Lung (tissue), 12 donors: Measurements from ENCODE around the gene ADAT1. TPM values are rescaled to one million over a fixed set of nuclear protein-coding genes. Genes with fewer than 3 reads are reported as not detected.

Source experiments
- ATAC-seq: fragments of 200-7000 bp; cut with Tn5 transposase; one replicate; pipeline ENCODE4 v1.9.1; 2020; ENCODE audit warnings: moderate number of reproducible peaks; ENCODE audit not compliant: insufficient read depth, low FRiP score
- DNase-seq, 3 donors: peaks; one replicate each; pipeline ENCODE4 v3.0.0-alpha.2; 2013 to 2017
- H3K27ac ChIP-seq, 2 donors: one replicate each; pipeline ENCODE4 v1.5.1; 2013; ENCODE audit warnings: mild to moderate bottlenecking in 2 of 2, moderate library complexity in 2 of 2, control low read depth in 1 of 2, inconsistent platforms in 1 of 2, low read depth in 1 of 2, low read length in 1 of 2
- H3K27me3 ChIP-seq, 3 donors: one replicate each; pipeline ENCODE4 v1.5.1; 2013; ENCODE audit warnings: low read length in 2 of 3; ENCODE audit not compliant: control insufficient read depth in 3 of 3, insufficient read depth in 3 of 3
- H3K36me3 ChIP-seq, 4 donors: one replicate each; pipeline ENCODE4 v1.5.1; 2013; ENCODE audit warnings: low read length in 4 of 4, mild to moderate bottlenecking in 1 of 4, moderate library complexity in 1 of 4; ENCODE audit not compliant: control insufficient read depth in 4 of 4, insufficient read depth in 4 of 4
- H3K4me1 ChIP-seq, 5 donors: one replicate each; pipeline ENCODE4 v1.5.1; 2013; ENCODE audit warnings: low read length in 5 of 5, mild to moderate bottlenecking in 2 of 5, moderate library complexity in 1 of 5; ENCODE audit not compliant: control insufficient read depth in 5 of 5, insufficient read depth in 5 of 5
- H3K4me3 ChIP-seq: one replicate; pipeline ENCODE4 v1.5.1; 2013; ENCODE audit warnings: mild to moderate bottlenecking, control low read depth, moderate library complexity
- H3K9ac ChIP-seq, 2 donors: one replicate each; pipeline ENCODE4 v1.5.1; 2013; ENCODE audit warnings: low read length in 2 of 2, control low read depth in 1 of 2; ENCODE audit not compliant: insufficient read depth in 1 of 2
- H3K9me3 ChIP-seq, 4 donors: one replicate each; pipeline ENCODE4 v1.5.1; 2013; ENCODE audit warnings: low read length in 3 of 4, mild to moderate bottlenecking in 1 of 4, moderate library complexity in 1 of 4; ENCODE audit not compliant: control insufficient read depth in 4 of 4, insufficient read depth in 3 of 4
- CTCF ChIP-seq: IDR thresholded peaks from 2 replicates; pipeline ENCODE4 v1.5.1; 2012; ENCODE audit warnings: mild to moderate bottlenecking; ENCODE audit errors: control extremely low read depth, extremely low read depth
- WGBS, 2 donors: extraction: QIAGEN DNeasy Blood & Tissue Kit; methylation state at CpG; one replicate each; pipeline ENCODE4 v1.1.7; 2013; 5-methylcytosine and 5-hydroxymethylcytosine counted together
- polyA plus RNA-seq, 2 donors: library from polyadenylated mRNA; stranded (reverse); fragments of 200-250 nt; gene quantifications; one replicate each; pipeline ENCODE4 v1.2.1, GENCODE V29; 2013
- total RNA-seq, 2 donors: library from RNA; depleted of rRNA in 1 of 2; stranded (reverse); fragments of >200 nt in 1 of 2; gene quantifications; one replicate each; pipeline ENCODE4 v1.2.1, GENCODE V29; 2014 to 2021
- donor health status: control.
- donor health status: control.
- donor health status: Bipolar disorder and iron deficiency.
- donor health status: healthy.
- donor health status: DM: yes; HTN: yes; CAD: no.

The ADAT1 gene
- total and polyA plus RNA-seq, 4 donors = 14.2 to 52.6 (median 39.3) TPM

- H3K27me3 ChIP-seq = peaks cover 0 to 8% (median 0%) of the 10 kb centered on the region in 3 donors
- no peak overlapping the region for H3K27ac ChIP-seq
- no peak overlapping the region for H3K9ac ChIP-seq
- no peaks in the 10 kb centered on the region for H3K36me3 ChIP-seq
- H3K4me1 ChIP-seq = peaks cover 0 to 9% (median 0%) of the 10 kb centered on the region in 5 donors
- WGBS, 2 donors = 71 to 81% methylated on average over 10 of the region's 10 CpGs
- no peaks in the 10 kb centered on the region for H3K9me3 ChIP-seq
- ATAC-seq (no peak), DNase-seq (peak in 1 of 3 donors; percentile 26)
- no peak overlapping the region for H3K4me3 ChIP-seq
- TF ChIP-seq CTCF = no peak
Measured at GRCh38 chr16:75559564-75560372, 63.3 kb downstream of the ADAT1 start.

GRCh38 chr16:75558846-75559401 lies 64.2 kb downstream of the ADAT1 start:
- no peak for ATAC-seq
- TF ChIP-seq CTCF = no peak
- Histone ChIP-seq H3K4me3 (no peak overlapping the region), H3K27ac (no peak overlapping the region), H3K9ac (no peak overlapping the region), H3K36me3 (no peaks in the 10 kb centered on the region), H3K4me1 (peaks cover 0 to 12% (median 0%) of the 10 kb centered on the region in 5 donors), H3K9me3 (no peaks in the 10 kb centered on the region), H3K27me3 (peaks cover 0 to 5% (median 0%) of the 10 kb centered on the region in 3 donors)
- WGBS, 2 donors = 65 to 78% methylated on average over 2 of the region's 2 CpGs
- DNase-seq = peak; percentile 37 to 63 (median 47)

GRCh38 chr16:75556431-75556950 lies 66.6 kb downstream of the ADAT1 start:
- WGBS, 2 donors = 49 to 52% methylated on average over 16 of the region's 16 CpGs
- no peak overlapping the region for H3K4me3 ChIP-seq
- H3K9me3 ChIP-seq = no peaks in the 10 kb centered on the region
- no peaks in the 10 kb centered on the region for H3K36me3 ChIP-seq
- TF ChIP-seq CTCF = no peak
- H3K9ac ChIP-seq = peak overlapping the region; percentile 23 to 76
- peaks cover 0 to 12% (median 0%) of the 10 kb centered on the region in 5 donors for H3K4me1 ChIP-seq
- DNase-seq (no peak), ATAC-seq (no peak)
- peaks cover 0 to 2% (median 0%) of the 10 kb centered on the region in 3 donors for H3K27me3 ChIP-seq
- H3K27ac ChIP-seq = peak overlapping the region; percentile 7 to 80
